SK-N-SH (cell line): ENCODE data around the gene POLR1A.

Experiments used
- CHD2 ChIP-seq: fragments of 150-350 bp; IDR thresholded peaks from 2 replicates; pipeline ENCODE4 v1.6.1; 2018; ENCODE audit warnings: low read length; ENCODE audit not compliant: partially characterized antibody
- CTCF ChIP-seq: fragments of 200-600 bp; sonication (generic); IDR thresholded peaks from 2 replicates; pipeline ENCODE4 v1.6.1; 2017; ENCODE audit warnings: antibody characterized with exemption, mild to moderate bottlenecking, moderate library complexity
- EZH2phosphoT487 ChIP-seq: fragments of 200-600 bp; sonication (generic); IDR thresholded peaks from 2 replicates; pipeline ENCODE4 v1.6.1; 2017; ENCODE audit warnings: low read depth, mixed run types, mild to moderate bottlenecking, antibody characterized with exemption, moderate library complexity, borderline replicate concordance
- FOSL2 ChIP-seq: IDR thresholded peaks from 2 replicates; pipeline ENCODE4 v1.4.0; 2012; ENCODE audit warnings: low read depth, mild to moderate bottlenecking, moderate library complexity, borderline replicate concordance
- JUND ChIP-seq: IDR thresholded peaks from 2 replicates; pipeline ENCODE4 v1.4.0; 2012
- MAX ChIP-seq: IDR thresholded peaks from 2 replicates; pipeline ENCODE4 v1.4.0; 2012; ENCODE audit warnings: low read depth
- POLR2AphosphoS5 ChIP-seq: IDR thresholded peaks from 2 replicates; pipeline ENCODE4 v1.6.1; 2012; ENCODE audit warnings: low read depth, low read length
- RCOR1 ChIP-seq: fragments of 150-350 bp; IDR thresholded peaks from 2 replicates; pipeline ENCODE4 v1.6.1; 2017; ENCODE audit warnings: antibody characterized with exemption, low read length
- SIN3A ChIP-seq: IDR thresholded peaks from 2 replicates; pipeline ENCODE4 v1.6.1; 2012; ENCODE audit warnings: low read depth, mild to moderate bottlenecking, low read length, moderate library complexity, borderline replicate concordance
- USF2 ChIP-seq: fragments of 150-350 bp; IDR thresholded peaks from 2 replicates; pipeline ENCODE4 v1.6.1; 2017; ENCODE audit warnings: antibody characterized with exemption, low read length, low read depth, borderline replicate concordance
- YY1 ChIP-seq: IDR thresholded peaks from 2 replicates; pipeline ENCODE4 v1.4.0; 2012; ENCODE audit warnings: low read depth, mild to moderate bottlenecking
- ZBTB33 ChIP-seq: IDR thresholded peaks from 2 replicates; pipeline ENCODE4 v1.4.0; 2012; ENCODE audit warnings: low read depth, borderline replicate concordance

GRCh38 chr2:86023366-86023712 lies 82.3 kb downstream of the POLR1A start:
- TF ChIP-seq RCOR1: no peak
- no peak for TF ChIP-seq CTCF
- no peak for TF ChIP-seq USF2
- TF ChIP-seq CHD2: no peak
- TF ChIP-seq FOSL2: no peak
- TF ChIP-seq EZH2phosphoT487: no peak
- TF ChIP-seq JUND: no peak
- TF ChIP-seq MAX: no peak
- no peak for TF ChIP-seq ZBTB33
- TF ChIP-seq POLR2AphosphoS5: no peak
- TF ChIP-seq YY1: no peak
- TF ChIP-seq SIN3A: no peak
